HG02642 (cell line): ENCODE data around the gene PDE1C.
A peak's percentile ranks its signal among the peaks of the same experiment; 100 is the strongest.
"Not testable (repeated sequence)": the region's sequence is repeated elsewhere in the genome, so short reads cannot be mapped to it uniquely, and the experiment has no call there.

Source experiments
- ATAC-seq: cut with Tn5 transposase; IDR thresholded peaks from one replicate; pipeline ENCODE4 v1.9.1; 2021; ENCODE audit warnings: mild to moderate bottlenecking; ENCODE audit not compliant: unreplicated experiment, poor library complexity

The PDE1C gene

DNA sequence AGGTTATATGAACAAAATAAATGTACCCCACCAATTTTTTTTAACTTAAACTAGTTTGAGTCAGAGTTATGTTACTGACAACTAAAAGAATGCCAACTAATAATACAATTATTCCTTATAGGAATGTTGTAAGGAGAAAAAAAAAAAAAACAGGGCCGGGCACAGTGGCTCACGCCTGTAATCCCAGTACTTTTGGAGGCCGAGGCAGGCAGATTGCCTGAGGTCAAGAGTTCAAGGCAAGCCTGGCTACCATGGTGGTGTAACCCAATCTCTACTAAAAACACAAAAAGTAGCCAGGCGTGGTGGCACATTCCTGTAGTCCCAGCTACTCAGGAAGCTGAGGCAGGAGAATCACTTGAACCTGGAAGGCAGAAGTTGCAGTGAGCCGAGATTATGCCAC lies 6.6 kb upstream of the PDE1C start:
- not testable (repeated sequence) for ATAC-seq

DNA sequence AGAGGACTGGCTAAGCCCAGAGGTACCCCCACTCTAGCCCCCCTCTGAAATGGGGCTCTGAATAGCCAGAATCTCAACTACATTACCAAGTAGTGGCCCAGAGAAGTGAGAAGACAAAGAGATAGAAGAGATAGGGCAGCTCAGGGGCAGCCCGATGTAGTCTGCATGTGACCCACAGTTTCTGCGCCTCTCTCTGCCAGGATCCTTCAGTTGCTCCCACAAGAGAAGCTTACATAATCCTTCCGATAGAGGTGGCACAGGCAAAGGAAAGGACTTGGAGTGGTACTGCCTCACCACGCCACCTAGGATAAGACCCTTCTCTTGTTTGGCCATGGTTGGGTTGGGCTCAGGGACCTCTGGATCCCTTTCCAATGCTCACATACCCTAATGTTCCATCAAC lies 5.4 kb upstream of the PDE1C start:
- no peak for ATAC-seq

DNA sequence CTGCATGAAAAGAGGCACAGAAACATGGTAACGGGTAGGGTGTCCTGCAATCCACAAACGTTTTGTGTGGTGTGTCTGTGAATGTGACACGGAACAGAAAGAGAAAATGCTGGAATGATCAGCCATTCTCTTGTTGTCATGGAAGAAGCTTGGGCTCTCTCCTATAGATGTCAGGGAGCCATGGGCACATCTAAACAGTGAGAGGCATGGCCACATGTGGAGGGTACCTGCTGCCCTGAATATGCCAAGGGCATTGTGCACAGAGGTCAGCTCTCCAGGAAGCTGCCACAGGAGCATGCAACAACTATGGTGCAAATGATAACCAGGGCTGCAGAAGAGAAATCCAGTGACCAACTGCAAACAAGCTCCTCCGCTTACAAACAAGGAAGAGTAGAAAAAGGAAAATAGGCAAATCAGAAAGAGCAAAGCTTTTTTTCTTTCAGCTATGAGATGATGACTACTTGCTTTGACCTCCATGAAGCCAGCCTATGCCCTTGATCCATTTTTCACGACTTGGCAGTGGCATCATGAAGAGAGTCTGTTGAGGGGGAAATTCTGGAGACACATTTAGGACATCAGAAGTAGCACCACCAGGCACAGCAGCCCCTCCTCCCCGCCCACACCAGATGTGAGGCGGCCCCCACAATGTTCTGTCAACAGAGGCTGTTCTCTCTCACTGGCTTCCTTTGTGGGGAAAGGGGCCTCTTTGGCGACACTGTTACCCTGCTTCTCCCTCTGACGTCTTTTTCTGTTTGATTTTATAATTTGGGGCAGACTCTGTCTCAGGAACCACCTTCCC lies 4.8 kb upstream of the PDE1C start:
- no peak for ATAC-seq

DNA sequence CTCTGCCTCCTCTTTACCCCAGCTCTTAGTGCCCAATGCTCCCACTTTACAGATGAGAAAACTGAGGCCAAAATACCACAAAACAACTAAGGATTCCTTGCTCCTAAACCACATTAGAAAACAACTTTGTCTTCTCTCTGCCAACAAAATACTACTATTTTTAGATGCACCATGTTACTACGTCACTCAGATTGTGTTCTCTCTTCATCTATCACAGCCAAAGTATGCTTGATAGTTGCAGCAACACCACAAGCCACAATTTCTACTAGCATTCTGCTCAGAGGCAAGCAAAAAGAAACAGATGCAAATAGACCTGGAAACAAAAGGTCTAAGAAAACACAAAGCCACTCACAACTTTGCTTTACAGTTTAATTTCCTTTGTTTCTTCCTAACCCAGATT lies 3.3 kb upstream of the PDE1C start:
- no peak for ATAC-seq

DNA sequence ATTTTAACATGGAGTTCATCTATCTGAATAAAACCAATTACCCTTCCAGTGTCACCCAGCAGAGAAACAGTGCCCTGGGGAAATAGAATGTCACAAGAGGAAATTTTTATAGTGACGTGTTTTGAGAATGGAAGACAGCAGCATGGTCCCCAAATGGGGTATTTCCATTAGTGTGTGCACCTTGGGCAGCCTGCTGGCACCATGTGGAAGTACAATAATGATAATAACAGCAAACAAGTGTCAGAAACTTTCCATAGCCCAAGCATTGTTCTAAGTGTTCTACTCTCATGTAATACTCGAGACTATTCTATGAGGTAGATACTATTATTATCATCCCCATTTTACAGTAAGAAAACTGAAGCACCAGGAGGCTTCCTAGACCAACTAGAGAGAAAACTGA lies 2.2 kb upstream of the PDE1C start:
- no peak for ATAC-seq

DNA sequence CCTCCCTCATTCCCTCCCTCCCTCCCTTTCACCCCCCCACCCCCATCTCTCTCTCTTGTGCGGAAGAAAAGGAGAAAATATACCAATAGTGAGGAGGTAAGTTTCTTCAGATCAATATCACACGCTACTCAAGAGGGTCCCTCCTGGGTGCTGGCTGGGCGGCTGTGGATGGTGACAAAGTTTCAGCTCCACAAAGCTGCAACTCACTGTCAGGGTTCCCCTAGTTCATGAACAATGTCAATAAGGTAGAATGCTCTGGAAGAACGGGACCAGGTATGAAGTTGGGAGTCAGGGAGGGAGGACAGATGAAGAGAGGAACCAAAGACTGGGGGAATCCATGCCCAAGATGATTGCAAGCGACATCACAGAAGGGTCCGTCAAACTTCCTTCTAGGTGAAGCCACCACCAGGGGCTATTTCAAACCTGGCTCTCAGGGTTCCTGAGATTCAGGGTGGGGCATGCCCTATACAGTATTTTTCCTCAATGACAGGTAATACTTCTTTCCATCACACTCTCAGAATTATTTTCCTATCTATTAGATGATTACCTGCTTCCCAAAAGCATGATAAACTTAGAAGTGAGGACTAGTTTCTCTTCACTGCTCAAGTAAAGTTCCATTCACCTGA lies 1.4 kb upstream of the PDE1C start:
- no peak for ATAC-seq

DNA sequence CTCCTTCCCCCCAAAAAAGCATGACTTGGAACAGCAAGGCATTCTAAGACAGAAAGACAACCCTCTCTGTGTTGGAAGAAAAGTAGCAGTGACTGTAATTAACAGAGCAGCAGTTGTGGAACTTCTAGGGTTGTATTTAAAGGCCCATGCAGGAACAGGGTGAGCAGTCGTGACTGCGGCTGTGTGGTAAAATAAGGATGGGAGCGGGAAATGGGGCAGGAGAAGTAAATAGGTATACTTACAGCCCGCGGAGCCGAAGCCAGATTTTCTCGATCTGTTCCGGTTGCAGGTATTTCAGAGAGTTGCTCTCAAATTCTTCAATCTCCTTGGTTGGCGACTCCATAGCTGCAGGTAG lies 179 bp downstream of the PDE1C start:
- no peak for ATAC-seq

DNA sequence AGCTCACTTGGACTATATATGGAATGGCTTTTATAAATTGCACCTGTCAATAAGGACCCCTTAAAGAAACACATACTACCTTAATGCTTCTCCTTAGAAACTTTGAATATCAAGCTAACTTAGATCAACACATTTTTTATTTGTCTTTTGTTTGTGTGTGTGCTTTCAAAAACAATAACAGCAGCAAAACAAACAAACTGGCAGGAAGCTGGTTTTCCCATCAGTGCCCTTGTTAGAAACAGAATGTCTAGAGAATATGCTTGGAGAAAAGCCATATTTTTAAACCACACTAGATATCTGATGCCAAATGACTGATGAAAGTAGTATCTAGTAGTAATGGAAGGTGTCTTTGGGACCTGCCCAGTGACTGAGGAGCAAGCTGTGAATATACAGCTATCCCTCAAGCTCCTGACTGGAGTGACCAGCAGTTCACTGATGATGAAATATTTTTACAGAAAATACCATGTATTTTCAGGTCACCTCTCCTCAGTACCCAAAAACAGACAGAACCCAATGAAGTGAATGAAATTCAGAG lies 1.0 kb downstream of the PDE1C start:
- ATAC-seq: no peak

DNA sequence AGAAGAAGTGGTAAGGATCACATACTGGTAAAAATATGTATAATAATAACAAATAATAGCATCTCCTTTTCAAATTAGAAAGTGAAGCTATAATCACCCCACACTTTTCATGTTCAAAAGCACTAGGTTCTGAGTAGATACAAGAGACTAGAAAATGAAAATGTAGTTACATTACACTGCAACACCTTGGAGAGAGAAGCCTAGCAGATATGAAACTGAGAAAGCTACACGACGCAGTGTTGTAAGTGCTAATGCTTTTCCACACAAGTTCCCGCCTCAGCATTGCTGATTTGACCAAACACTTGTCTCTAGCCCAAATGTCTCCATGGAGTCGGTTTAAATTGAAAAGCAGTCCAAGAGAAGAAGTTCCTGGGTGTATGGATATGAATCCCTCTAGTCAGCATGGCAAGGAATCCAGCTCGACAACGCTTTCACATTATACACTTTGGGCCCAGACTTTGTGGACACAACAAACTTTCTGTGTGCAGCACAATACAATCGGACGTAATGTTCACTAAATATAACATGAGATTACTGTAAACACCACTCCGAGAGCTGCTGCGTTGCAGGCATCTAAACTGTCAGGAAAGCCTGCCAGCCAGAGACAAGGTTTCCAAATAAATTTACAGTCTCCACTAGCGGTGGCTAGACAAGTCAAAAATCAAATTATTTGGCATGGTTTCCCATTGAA lies 1.7 kb downstream of the PDE1C start:
- ATAC-seq: no peak

DNA sequence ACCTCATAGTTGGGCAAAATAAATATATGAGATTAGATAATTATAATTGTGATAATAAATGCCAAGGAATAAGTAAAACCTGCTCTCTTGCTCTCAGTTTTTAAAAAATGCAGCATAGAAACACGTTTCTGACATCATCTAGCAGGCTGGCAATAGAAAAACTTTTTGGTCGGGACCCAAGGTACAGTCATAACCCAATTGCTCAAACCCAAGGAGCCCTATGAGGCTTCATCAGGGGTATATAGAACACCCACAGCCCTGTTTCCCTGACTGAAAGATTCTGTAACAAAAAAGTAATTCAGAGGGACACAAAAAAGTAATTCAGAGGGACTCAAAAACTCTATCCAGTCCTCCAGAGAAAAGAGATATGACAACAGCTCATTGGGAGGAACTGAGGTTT lies 3.8 kb downstream of the PDE1C start:
- no peak for ATAC-seq

DNA sequence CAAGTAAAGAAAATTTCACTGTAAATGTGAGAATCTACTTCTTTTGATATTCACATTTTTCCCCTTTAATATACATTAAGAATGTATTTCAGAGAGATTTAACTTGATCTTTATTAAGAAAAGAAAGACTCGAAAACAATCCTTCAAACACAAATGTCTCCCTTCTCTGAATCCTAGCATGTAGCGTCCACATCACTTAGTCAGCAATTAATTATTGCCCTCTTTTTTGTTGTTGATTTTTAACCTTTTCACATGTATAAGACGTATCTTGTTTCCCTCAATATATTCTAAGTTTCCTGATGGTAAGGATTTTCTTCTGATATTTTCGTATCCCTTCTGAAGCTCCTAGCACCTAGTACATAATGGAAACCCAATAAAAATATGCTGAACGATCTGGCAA lies 6.6 kb downstream of the PDE1C start:
- no peak for ATAC-seq

DNA sequence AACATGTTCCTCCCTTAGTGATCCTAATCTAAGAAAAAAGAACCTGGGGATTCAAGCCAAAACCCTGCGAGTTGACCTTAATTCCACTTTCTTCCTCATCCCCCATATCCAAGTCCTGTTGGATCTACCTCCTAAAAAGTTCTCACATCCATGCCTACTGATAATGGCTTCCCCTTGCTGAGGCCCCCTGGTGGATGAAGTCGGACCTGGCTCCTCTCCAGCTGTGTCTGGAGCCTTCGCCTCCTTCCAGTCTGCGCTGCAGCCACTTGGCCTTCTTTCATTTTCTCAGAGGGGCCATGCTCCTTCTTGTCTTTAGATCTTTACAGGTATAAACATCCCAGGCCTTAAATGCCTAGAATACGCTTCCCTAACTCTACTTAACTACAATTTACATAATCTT lies 8.1 kb downstream of the PDE1C start:
- peak; percentile 57 for ATAC-seq

DNA sequence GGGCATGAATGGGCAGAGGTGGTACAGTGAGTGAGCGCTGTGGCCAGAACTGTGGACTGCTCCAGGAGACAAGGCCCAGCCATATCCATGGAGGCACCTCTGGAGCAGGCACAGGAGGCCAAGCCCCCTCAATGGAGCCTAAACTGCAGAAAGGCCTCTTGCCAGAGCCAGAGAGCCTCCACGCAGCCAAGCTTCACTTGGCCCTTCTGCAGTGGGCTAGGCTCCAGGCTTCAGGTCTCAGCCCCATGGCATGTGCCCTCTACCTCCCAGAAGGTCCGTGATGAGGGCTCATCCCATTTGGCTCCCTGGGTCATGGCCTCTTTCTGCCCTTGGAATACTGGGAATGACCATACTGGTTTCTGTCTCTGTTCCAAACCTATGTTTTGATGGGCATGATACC lies 8.9 kb downstream of the PDE1C start:
- ATAC-seq: no peak

DNA sequence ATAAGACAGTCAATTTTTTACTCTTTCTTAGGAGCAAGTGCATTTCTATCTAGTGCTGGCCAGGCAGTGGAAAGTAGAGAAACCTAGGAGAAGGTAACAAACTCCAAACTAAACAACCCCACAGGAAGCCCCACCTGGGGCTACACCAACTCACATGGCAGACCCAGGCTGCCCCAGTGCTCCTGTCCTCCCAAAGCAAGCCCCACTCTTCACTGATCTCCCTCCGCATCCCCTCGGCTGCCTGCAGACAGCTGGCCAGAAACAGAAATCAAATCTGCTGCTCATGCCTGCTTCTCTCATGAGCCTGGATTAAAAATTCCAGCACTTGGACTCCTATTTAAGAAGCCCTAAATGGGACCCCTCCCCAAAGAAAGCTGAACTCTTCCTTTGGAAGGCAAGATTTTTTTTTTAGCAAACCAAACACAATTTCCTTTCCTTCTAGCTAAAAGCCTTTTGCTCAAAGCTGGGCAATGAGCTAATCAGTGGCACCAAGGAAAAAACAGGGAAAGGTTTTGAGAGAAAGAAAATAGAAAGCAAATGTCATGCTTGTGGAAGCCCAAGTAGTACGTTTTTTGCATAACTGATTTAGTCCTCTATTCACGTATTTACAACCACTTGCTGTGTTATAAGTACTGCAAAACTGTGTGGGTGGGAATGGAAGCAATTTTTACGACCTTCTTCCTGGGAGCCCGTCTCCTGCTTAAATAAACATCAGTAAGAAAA lies 10.8 kb downstream of the PDE1C start:
- ATAC-seq: no peak

DNA sequence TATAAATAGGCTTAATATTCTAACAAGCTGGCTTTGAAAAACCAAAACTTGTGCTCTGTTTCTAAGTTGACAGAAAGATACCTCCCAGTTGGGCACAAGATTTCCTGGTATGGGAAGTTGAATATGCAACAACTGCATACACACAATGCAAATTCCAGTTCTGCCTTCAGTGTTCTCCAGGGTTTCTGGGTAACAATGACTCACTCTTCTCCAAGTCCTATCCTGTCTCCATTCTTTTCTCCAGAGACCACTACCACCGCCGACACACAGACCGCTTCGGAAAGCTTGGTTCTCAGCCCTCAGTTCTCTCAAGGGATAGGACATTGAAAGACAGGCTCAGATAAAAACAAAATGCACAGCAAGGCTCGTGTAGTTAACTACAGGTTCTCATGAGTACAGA lies 12.2 kb downstream of the PDE1C start:
- no peak for ATAC-seq

DNA sequence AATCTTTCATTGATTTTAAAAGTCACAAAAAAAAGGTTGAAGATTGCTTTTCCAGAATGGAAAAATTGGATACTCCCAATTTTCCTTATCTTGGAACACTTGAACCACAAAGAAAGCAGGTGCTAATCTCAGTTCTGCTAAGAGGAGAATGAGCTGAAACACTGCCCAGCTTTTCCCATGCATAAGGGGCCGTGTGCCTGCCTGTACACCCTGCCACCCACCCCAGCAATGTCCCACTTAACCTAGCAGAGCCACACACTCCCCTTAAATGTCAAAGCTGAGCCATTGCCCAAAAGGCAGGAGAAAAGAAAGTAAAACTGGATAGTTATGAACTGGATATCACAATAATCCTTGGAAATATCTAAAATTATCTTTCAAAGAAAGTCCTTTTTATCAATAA lies 13.4 kb downstream of the PDE1C start:
- no peak for ATAC-seq

DNA sequence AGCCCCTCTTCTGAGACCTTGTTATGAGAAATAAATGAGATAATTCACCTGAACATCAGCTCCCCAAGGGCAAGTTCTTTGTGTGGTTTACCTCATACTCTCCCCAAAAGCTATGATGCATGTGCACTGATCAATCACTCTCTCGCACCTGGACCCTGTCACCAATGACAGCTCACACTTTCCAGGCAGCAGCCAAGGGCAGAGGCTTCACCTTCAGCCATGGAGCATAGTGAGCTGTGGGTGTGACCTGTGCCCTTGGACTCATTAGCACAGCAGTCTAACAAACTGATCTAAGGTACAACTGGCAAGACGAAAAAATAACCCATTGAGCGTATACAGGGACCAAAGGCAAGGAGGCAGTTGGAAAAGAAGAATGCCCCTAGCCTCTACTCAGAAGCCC lies 17.0 kb downstream of the PDE1C start:
- no peak for ATAC-seq

DNA sequence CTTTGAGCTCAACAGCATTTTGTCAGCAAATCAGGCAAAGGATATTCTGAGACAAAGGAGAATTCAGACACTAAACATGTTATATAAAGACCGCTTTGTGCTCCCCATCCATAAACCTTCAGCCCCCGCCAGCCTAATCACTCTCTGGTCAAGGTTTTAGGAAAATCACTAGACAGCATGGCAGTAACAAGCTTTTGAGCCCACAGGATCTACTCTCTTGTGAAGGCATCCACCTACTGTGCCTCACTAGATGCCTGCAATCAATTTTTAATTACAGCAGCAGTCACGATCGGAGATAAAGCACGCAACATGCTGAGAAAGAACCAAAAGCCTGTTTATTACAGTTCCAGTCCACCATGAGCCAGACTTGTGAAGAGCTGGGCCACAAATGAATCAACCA lies 19.1 kb downstream of the PDE1C start:
- no peak for ATAC-seq

DNA sequence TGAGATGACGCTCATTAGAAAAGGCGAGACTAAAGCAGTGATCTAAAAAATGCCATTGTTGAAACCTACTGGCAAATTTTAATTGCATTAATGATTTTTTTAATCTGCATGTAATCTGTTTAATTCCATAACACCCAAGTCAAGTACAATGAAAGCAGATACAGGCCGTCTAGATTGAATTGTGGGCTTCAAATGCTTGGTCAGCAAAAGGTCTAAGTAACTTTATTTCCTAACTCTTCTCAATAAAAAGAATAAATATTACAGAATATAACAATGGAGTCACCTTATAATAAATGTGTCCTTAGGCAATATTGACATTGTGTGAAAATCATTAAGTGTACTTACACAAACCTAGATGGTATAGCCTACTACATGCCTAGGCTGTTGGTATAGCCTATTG lies 20.6 kb downstream of the PDE1C start:
- no peak for ATAC-seq

DNA sequence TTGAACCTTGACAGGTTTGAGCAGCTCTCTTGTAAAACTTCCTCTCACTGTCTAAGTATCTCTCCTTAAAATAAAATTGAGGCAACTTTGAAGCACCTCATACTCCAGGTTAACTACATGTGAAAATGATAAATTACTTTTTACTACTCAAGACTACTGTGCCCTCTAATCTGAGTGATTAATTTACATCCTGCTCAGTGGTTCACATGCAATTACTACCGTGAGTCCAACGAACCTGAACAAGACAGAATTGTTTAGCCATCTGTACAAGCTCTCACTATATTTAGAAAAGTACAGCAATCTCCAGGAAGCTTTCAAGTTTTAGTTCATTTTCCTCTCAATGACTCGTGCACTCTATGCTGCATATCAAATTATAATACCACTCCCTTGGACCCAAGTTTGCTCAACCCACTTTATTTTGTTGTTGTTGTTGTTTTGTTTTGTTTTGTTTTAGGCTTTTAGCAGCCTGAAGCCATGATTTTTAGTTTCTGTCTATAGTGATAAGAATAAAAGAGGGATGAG lies 21.2 kb downstream of the PDE1C start:
- ATAC-seq: peak; percentile 59

DNA sequence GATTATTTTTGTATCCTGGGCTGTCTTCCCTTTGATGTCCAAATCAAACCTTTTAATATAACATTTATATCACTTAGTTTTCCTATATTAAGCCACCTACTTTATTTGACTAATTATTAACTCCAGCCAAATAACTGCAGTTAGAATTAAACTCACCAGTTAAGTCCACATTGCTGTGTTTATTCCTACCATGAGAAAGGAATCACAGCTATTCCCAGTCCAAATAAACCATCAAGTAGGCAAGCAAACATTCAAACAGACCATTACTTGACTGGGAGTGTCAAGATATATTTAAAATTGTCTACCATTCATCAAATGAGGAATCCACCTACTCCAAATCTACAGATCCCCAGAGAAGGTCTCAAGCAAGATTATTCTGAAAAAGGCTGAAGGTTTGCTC lies 22.4 kb downstream of the PDE1C start:
- ATAC-seq: no peak
